HL-60 (cell line): ENCODE results near the gene KCTD14.

Experiments used
- CTCF ChIP-seq: IDR thresholded peaks from one replicate; pipeline ENCODE4 v1.5.1; 2011; ENCODE audit warnings: low read length, control low read depth, inconsistent platforms; ENCODE audit not compliant: insufficient read depth
- POLR2AphosphoS5 ChIP-seq: IDR thresholded peaks from 2 replicates; pipeline ENCODE4 v1.6.1; 2012; ENCODE audit warnings: low read depth
- SPI1 ChIP-seq: IDR thresholded peaks from 2 replicates; pipeline ENCODE4 v1.6.1; 2012; ENCODE audit warnings: low read depth, mild to moderate bottlenecking, borderline replicate concordance

- TF ChIP-seq CTCF (no peak), SPI1 (no peak), POLR2AphosphoS5 (no peak)
Measured at GRCh38 chr11:78010304-78010703, 12.8 kb downstream of the KCTD14 start.
